Measurements from ENCODE around the gene FLYWCH1.

FLYWCH1 gene

DNA sequence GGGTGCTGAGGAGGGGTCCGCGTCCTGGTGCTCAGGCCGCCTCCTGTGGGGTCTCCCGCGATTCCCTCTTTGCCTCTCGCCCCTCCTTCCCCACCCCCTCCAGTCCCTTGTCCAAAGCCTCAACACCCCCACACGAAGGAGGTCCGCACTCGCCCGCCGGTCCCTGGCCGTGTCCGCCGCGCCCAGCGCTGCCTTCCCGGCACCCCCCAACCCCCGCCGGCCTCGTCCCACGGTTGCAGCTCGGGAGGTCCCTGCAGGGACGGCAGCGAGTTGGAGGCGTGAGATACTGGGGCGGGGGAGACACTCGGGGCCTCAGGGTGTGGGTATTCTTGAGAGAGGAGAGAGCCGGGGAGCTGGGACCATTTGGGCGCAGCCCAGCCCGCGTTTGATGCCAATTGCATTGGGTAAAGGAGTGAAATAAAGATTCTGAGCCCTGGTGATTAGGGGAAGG, 28.2 kb upstream of the FLYWCH1 start:
- DNase-seq (ENCODE audit: low read depth in 2 of 2), result peak; percentile 22 to 39
- TF ChIP-seq, protein P1, sequence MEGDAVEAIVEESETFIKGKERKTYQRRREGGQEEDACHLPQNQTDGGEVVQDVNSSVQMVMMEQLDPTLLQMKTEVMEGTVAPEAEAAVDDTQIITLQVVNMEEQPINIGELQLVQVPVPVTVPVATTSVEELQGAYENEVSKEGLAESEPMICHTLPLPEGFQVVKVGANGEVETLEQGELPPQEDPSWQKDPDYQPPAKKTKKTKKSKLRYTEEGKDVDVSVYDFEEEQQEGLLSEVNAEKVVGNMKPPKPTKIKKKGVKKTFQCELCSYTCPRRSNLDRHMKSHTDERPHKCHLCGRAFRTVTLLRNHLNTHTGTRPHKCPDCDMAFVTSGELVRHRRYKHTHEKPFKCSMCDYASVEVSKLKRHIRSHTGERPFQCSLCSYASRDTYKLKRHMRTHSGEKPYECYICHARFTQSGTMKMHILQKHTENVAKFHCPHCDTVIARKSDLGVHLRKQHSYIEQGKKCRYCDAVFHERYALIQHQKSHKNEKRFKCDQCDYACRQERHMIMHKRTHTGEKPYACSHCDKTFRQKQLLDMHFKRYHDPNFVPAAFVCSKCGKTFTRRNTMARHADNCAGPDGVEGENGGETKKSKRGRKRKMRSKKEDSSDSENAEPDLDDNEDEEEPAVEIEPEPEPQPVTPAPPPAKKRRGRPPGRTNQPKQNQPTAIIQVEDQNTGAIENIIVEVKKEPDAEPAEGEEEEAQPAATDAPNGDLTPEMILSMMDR (IDR thresholded peaks at IDR 0.05; ENCODE audit: low read depth, low read length), result no peak
- peak overlapping the region; percentile 81 to 95 for H3K4me3 ChIP-seq (replicated peaks in 1 of 2; ENCODE audit: low read depth in 2 of 2, low read length in 2 of 2)

DNA sequence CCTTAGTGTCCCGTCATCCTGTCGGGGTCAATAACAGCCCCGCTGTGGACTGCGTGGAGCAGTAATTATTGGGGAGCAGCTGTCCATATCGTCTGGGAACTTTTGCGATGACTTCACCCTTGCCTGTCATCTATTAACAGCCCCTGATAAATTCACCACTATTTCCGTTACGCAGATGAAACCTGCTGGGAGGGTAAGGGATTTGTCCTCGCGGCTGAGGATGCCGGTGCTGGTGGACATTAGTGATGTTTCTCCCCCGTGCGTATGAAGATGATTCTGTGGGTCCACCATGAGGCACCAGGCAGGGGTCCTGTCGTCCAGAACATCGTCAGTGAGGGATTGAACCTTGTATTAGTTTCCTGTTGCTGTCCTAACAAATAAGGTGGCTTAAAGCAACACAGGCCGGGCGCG, 27.7 kb upstream of the FLYWCH1 start:
- TF ChIP-seq, protein P1 (IDR thresholded peaks at IDR 0.05; ENCODE audit: low read depth, low read length), result no peak
- H3K4me3 ChIP-seq (replicated peaks in 1 of 2; ENCODE audit: low read depth in 2 of 2, low read length in 2 of 2), result peak overlapping the region; percentile 81 to 95
- peak in 1 of 2 donors; percentile 25 for DNase-seq (ENCODE audit: low read depth in 2 of 2)

DNA sequence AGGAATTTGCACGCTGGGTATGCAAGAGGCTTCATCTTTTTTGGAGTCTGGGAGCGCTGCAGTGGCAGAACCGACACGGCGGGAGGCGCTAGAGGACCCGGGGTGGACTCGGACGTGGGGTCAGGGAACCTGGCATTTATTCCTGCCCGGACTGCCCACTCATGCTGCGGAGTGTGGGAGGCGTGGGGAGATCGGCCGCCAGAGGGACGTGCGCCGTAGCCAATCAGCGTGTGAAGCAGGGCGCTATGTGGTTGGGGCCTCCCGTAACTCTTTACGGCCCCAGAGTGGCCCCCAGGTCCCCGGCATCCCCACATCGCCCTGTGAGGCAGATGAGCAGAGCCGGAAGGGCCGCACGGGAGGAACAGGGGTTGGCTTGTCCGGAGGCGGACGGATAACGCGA, 17.5 kb upstream of the FLYWCH1 start:
- TF ChIP-seq, protein P1 (IDR thresholded peaks at IDR 0.05; ENCODE audit: low read depth, low read length), result no peak
- no peak overlapping the region for H3K4me3 ChIP-seq (replicated peaks in 1 of 2; ENCODE audit: low read depth in 2 of 2, low read length in 2 of 2)
- no peak for DNase-seq (ENCODE audit: low read depth in 2 of 2)

DNA sequence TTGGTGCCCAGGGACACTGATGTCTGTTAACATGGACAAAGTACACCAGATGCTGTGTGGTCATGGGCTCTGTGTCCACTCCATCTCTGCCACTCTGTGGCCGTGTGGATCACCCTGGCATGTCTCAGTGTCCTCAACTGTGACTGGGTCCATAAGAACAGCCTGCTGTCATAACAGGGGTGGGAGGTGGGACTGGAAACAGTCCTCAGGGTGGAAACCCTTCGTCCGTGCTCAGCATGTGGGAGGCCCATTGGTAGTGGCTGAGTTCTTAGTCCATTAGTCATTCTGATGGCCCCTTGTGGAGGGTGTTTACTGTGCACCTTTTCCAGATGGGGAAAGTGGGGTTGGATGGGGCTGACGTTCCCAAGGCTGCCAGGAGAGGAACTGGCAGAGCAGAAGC, 15.9 kb upstream of the FLYWCH1 start:
- DNase-seq (ENCODE audit: low read depth in 2 of 2), result peak in 1 of 2 donors; percentile 54
- TF ChIP-seq, protein P1 (IDR thresholded peaks at IDR 0.05; ENCODE audit: low read depth, low read length), result no peak

DNA sequence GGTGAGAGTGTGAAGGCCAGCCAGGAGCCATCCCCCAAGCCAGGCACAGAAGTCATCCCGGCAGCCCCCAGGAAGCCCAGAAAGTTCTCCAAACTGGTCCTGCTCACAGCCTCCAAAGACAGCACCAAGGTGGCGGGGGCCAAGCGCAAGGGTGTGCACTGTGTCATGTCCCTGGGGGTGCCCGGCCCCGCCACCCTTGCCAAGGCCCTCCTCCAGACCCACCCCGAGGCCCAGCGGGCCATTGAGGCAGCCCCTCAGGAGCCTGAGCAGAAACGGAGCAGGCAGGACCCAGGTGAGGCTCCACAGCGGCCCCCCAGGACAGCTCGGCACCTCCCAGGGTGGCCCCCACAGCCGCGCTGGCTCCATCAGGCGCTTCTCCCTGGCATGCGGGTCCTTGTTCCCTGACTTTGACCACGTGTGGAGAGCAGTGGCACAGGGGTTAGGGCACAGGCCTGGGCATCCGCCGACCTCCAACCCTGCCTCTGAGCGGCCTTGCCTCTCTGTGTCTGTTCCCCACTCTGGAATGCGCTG, 15.2 kb upstream of the FLYWCH1 start:
- no peak for DNase-seq (ENCODE audit: low read depth in 2 of 2)
- TF ChIP-seq, protein P1 (IDR thresholded peaks at IDR 0.05; ENCODE audit: low read depth, low read length), result no peak
- no peak overlapping the region for H3K4me3 ChIP-seq (replicated peaks in 1 of 2; ENCODE audit: low read depth in 2 of 2, low read length in 2 of 2)

More for the DNA sequence above, 15.9 kb upstream of the FLYWCH1 start:
- no peak overlapping the region for H3K4me3 ChIP-seq (replicated peaks in 1 of 2; ENCODE audit: low read depth in 2 of 2, low read length in 2 of 2)

DNA sequence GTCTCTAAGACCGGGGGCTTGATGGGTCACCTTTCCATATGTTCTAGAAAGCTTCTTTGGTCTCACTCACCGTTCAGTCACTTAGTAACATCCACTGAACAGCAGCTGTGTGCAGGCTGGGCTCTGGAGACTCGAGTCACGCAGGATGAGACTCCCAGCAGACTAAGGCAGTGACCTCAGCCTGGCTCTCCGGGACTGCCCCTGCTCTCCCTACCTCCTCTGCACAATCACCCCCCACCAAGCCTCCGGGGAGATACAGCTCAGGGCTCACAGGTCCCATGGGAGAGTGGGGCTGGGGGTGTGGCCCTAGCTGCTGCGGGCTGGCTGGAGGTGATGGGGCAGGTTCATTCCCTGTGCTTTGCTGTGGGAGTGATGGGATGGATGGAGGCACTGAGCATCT, 14.6 kb upstream of the FLYWCH1 start:
- TF ChIP-seq, protein P1 (IDR thresholded peaks at IDR 0.05; ENCODE audit: low read depth, low read length), result no peak
- DNase-seq (ENCODE audit: low read depth in 2 of 2), result peak in 1 of 2 donors; percentile 73

More for the DNA sequence above, 14.6 kb upstream of the FLYWCH1 start:
- H3K4me3 ChIP-seq (replicated peaks in 1 of 2; ENCODE audit: low read depth in 2 of 2, low read length in 2 of 2), result no peak overlapping the region
